Small intestine (tissue), 7 donors: ENCODE results near the gene MECR. TPM values are rescaled to one million over a fixed set of nuclear protein-coding genes. Genes with fewer than 3 reads are reported as not detected.
"Not testable (repeated sequence)": the region's sequence is repeated elsewhere in the genome, so short reads cannot be mapped to it uniquely, and the experiment has no call there.

Source experiments
- DNase-seq, 2 donors: peaks; one replicate each; pipeline versions ENCODE4 v3.0.0 to v3.0.0-alpha.2; 2013
- FAIRE-seq: peaks from 2 replicates; lab custom pipeline; 2012; peaks lifted over from hg19 to GRCh38; lab: Jason Lieb, UNC
- H3K27ac ChIP-seq, 3 donors: one replicate each; pipeline ENCODE4 v1.5.1; 2013; ENCODE audit warnings: low read length in 2 of 3, mild to moderate bottlenecking in 2 of 3, control low read depth in 1 of 3, inconsistent platforms in 1 of 3, low read depth in 1 of 3, moderate library complexity in 1 of 3
- H3K27me3 ChIP-seq, 3 donors: one replicate each; pipeline ENCODE4 v1.6.1; 2013; ENCODE audit warnings: low read length in 3 of 3, inconsistent platforms in 1 of 3; ENCODE audit not compliant: control insufficient read depth in 3 of 3, insufficient read depth in 3 of 3
- H3K36me3 ChIP-seq, 3 donors: one replicate each; pipeline ENCODE4 v1.6.1; 2013; ENCODE audit warnings: low read length in 3 of 3, inconsistent platforms in 1 of 3, low read depth in 1 of 3, mild to moderate bottlenecking in 1 of 3, moderate library complexity in 1 of 3; ENCODE audit not compliant: control insufficient read depth in 3 of 3, insufficient read depth in 2 of 3
- H3K4me1 ChIP-seq, 3 donors: one replicate each; pipeline ENCODE4 v1.6.1; 2013; ENCODE audit warnings: low read length in 2 of 3, inconsistent platforms in 1 of 3, low read depth in 1 of 3, mild to moderate bottlenecking in 1 of 3, moderate library complexity in 1 of 3; ENCODE audit not compliant: control insufficient read depth in 3 of 3, insufficient read depth in 2 of 3
- H3K4me3 ChIP-seq, 3 donors: one replicate each; pipeline ENCODE4 v1.5.1; 2013; ENCODE audit warnings: low read length in 3 of 3, control low read depth in 1 of 3, inconsistent platforms in 1 of 3, low read depth in 1 of 3, mild to moderate bottlenecking in 1 of 3, moderate library complexity in 1 of 3
- H3K9me3 ChIP-seq, 2 donors: one replicate each; pipeline ENCODE4 v1.6.1; 2013; ENCODE audit warnings: low read depth in 1 of 2, low read length in 1 of 2; ENCODE audit not compliant: control insufficient read depth in 2 of 2, insufficient read depth in 1 of 2
- WGBS, 3 donors: extraction: QIAGEN DNeasy Blood & Tissue Kit; methylation state at CpG; one replicate each; pipeline ENCODE4 v1.1.7; 2013; 5-methylcytosine and 5-hydroxymethylcytosine counted together
- polyA plus RNA-seq, 4 donors: library from polyadenylated mRNA; stranded (reverse) in 3 of 4; unstranded in 1 of 4; fragments of 200-250 nt in 3 of 4; fragments of 120-200 nt in 1 of 4; gene quantifications; one replicate each; pipeline versions ENCODE4 v1.2.1 to v1.2.3, GENCODE V29; 2013
- donor health status: healthy with polysubstance abuse.
- donor health status: control.
- donor health status: control.
- donor health status: Bipolar disorder and iron deficiency.
- donor health status: healthy.

Gene MECR
- polyA plus RNA-seq, 4 donors = 9.7 to 21.3 (median 19.6) TPM

DNA sequence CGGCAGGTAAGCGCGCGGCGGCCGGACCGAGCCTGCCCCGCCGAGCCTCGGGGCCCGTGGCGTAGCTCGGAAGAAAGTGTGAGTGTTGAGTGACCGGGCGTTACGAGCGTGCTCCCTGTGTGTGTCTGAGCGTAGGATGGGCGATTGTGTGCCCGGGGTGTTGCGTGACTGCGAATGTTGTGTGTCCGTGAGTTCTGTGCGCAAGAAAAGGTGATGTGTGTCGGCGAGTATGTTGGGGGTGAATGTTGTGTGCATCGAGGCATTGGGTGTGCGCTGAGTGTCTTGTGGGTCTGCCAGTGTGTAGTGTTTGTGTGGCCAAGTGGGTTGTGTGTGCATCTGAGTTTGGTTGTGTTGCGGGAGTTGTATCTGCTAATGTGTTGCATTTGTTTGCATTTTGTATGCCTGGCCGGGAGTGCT lies 6.0 kb upstream of the MECR start:
- no peaks in the 10 kb centered on the region for H3K9me3 ChIP-seq
- H3K27ac ChIP-seq = peak overlapping the region in 1 of 3 donors; percentile 17
- 0 to 3% (median 2%) methylated on average over 30 of the region's 30 CpGs for WGBS, 3 donors
- FAIRE-seq (no peak), DNase-seq (no peak)
- H3K4me3 ChIP-seq = peak overlapping the region; percentile 20 to 48 (median 38)
- H3K4me1 ChIP-seq = peaks cover 0 to 18% (median 0%) of the 10 kb centered on the region in 3 donors
- no peaks in the 10 kb centered on the region for H3K36me3 ChIP-seq
- H3K27me3 ChIP-seq = peaks cover 8 to 47% (median 15%) of the 10 kb centered on the region in 3 donors

DNA sequence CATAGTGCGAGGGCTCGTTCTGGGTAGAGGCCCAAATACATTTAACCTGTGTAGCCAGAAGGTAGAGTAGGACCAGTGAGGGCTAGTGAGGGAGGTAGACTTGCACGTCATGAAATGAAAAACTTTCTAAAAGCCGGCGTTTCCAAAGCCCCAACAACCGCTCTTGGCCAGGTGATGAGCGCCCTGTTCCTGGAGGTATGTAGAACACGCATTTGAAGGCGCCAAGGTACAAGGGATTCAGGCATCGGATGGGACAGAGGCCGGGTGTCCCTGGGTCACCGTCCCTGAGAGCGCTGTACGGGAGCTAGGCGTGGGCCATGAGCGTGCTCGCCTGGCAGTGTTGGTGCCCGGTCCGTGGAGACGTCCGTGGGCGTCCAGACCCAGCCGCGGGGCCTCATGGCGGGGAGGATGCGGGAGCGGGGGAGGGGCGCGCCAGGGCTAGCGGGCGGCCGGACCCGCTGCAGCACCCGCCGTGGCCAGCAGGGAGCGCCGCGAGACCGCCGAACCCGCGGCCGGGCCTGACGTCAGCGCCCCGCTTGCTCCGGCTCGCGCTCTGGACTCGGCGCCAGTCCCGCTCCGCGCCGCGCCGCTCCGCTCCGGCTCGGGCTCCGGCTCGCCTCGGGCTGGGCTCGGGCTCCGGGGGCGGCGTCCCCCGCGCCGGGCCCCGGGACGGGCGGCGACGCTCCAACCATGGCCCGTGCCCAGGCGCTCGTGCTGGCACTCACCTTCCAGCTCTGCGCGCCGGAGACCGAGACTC lies 5.4 kb upstream of the MECR start, which contains the start of gene PTPRU:
Gene PTPRU, plus strand, starts transcription at position 568 of the 757 bp plus-strand sequence. Its CDS starts 123 bp downstream, at position 691.
- H3K4me3 ChIP-seq = peak within 1 kb of the TSS; percentile 20 to 48 (median 38)
- FAIRE-seq = no peak
- peak within 1 kb of the TSS in 1 of 3 donors; percentile 17 for H3K27ac ChIP-seq
- no peaks in the 10 kb centered on the region for H3K9me3 ChIP-seq
- WGBS, 3 donors = 5 to 7% (median 6%) methylated on average over 45 to 82 of the region's 82 CpGs
- DNase-seq = peak; percentile 60 to 91
- peaks cover 8 to 47% (median 15%) of the 10 kb centered on the region in 3 donors for H3K27me3 ChIP-seq
- peaks cover 0 to 18% (median 0%) of the 10 kb centered on the region in 3 donors for H3K4me1 ChIP-seq
- no peaks in the 10 kb centered on the region for H3K36me3 ChIP-seq

DNA sequence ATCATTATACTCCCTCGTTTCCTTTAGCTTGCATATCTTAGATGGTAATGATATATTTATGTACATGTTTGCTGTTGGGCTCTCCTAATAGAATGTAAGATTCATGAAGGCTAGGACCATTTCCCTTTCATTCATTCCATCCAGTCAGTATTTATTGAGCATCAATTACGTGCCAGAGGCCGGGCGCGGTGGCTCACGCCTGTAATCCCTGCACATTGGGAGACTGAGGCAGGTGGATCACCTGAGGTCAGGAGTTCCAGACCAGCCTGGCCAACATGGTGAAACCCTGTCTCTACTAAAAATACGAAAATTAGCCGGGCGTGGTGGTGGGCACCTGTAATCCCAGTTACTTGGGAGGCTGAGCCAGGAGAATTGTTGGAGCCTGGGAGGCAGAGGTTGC lies 4.1 kb upstream of the MECR start:
- Histone ChIP-seq H3K27me3 (peaks cover 8 to 45% (median 15%) of the 10 kb centered on the region in 3 donors), H3K4me1 (peaks cover 0 to 22% (median 0%) of the 10 kb centered on the region in 3 donors)
- not testable (repeated sequence) for H3K36me3 ChIP-seq, H3K9me3 ChIP-seq, H3K4me3 ChIP-seq, H3K27ac ChIP-seq, DNase-seq, FAIRE-seq
- 78 to 89% (median 82%) methylated on average over 9 of the region's 9 CpGs for WGBS, 3 donors

DNA sequence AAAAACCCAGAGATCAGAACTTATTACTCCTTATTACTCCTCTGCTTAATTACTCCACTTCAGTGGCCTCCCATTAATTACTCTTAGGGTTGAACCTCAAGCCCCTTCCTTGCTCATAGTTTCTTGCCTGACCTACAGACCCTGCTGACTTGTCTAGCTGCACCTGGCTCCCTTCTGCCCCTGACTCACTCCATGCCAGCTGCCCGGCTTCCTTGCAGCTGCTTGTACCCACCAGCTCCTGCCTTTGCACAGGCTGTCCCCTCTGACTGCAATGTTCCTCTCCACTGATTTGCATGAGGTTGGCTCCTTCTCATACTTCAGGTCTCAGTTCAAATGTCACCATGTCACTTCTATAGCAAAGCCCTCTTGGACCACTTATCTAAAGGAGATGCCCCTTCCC lies 3.7 kb upstream of the MECR start:
- 44 to 72% (median 68%) methylated on average over 1 of the region's 1 CpG for WGBS, 3 donors

DNA sequence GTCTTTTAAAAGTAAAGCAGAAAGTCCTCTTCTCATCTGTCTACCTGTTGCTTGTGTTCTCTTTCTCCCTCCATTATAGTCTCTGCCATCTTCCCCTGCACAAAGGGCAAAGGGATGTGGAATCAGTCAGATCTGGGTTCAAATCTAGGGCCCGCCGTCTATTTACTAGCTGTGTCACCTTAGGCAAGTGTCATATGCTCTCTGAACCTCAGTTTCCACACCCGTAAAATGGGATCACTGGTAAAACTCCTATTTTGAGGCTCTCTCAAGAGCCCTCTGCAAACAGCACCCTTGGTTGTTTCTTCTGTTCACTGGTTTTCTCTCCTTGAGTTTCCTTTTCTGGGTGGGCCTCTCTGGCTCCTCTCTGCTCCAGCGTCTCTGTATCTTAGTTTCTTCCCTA lies 3.0 kb upstream of the MECR start:
- peaks cover 0 to 19% (median 0%) of the 10 kb centered on the region in 3 donors for H3K4me1 ChIP-seq
- H3K4me3 ChIP-seq = no peak overlapping the region
- DNase-seq (no peak), FAIRE-seq (no peak)
- H3K27ac ChIP-seq = no peak overlapping the region
- WGBS, 3 donors = 88 to 91% (median 89%) methylated on average over 4 of the region's 4 CpGs
- H3K9me3 ChIP-seq = no peaks in the 10 kb centered on the region
- H3K27me3 ChIP-seq = peaks cover 8 to 33% (median 13%) of the 10 kb centered on the region in 3 donors
- H3K36me3 ChIP-seq = no peaks in the 10 kb centered on the region

More for the DNA sequence above, 3.7 kb upstream of the MECR start:
- no peak overlapping the region for H3K27ac ChIP-seq
- H3K36me3 ChIP-seq = no peaks in the 10 kb centered on the region
- FAIRE-seq = no peak
- no peak for DNase-seq
- H3K9me3 ChIP-seq = no peaks in the 10 kb centered on the region
- peaks cover 8 to 41% (median 15%) of the 10 kb centered on the region in 3 donors for H3K27me3 ChIP-seq
- H3K4me1 ChIP-seq = peaks cover 0 to 26% (median 0%) of the 10 kb centered on the region in 3 donors
- no peak overlapping the region for H3K4me3 ChIP-seq

DNA sequence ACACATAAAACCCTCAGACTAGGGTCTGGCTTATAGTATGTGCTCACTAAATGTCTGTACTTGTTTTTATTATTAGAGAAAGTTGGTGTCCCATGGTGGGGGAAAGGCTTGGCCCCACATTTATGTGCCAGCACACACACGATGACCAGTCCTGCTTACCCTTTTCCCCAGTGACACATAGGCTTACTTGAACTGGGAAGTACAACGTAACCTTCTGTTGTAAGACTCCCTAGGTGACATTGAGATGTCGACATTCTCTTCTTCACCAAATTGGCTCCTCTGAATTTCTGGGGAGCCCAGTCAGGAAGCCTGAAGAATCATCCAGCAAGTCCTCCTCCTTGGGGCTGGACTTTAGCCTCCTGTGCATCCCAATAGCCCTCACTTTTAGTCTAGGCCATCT lies 1.7 kb upstream of the MECR start:
- DNase-seq = no peak
- WGBS, 3 donors = 77 to 78% (median 77%) methylated on average over 3 of the region's 3 CpGs
- no peaks in the 10 kb centered on the region for H3K36me3 ChIP-seq
- no peak overlapping the region for H3K4me3 ChIP-seq
- no peak overlapping the region for H3K27ac ChIP-seq
- no peaks in the 10 kb centered on the region for H3K9me3 ChIP-seq
- H3K4me1 ChIP-seq = peaks cover 0 to 16% (median 0%) of the 10 kb centered on the region in 3 donors
- no peak for FAIRE-seq
- H3K27me3 ChIP-seq = peaks cover 4 to 24% (median 8%) of the 10 kb centered on the region in 3 donors

DNA sequence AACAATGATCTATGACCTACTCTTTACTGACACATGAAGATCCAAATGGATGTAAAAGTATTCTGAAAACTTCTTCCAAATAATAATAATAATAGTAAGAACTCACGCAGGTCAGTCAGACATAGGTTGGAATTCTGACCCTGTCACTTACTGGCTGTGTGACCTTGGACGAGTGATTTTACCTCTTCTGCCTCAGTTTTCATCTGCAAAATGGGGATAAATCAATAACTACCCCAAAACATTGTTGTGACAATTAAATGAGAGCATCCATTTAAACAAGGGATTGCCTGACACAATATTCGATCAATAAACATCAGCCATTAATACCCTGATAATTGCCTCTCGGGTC lies 556 bp downstream of the MECR start:
- H3K27me3 ChIP-seq = peaks cover 0 to 16% (median 0%) of the 10 kb centered on the region in 3 donors
- DNase-seq (no peak), FAIRE-seq (no peak)
- no peaks in the 10 kb centered on the region for H3K9me3 ChIP-seq
- H3K4me3 ChIP-seq = peak overlapping the region; percentile 58 to 99 (median 82)
- H3K4me1 ChIP-seq = peaks cover 0 to 9% (median 0%) of the 10 kb centered on the region in 3 donors
- no peaks in the 10 kb centered on the region for H3K36me3 ChIP-seq
- peak overlapping the region in 2 of 3 donors; percentile 61 to 68 for H3K27ac ChIP-seq
- 3 to 12% (median 8%) methylated on average over 4 of the region's 4 CpGs for WGBS, 3 donors

DNA sequence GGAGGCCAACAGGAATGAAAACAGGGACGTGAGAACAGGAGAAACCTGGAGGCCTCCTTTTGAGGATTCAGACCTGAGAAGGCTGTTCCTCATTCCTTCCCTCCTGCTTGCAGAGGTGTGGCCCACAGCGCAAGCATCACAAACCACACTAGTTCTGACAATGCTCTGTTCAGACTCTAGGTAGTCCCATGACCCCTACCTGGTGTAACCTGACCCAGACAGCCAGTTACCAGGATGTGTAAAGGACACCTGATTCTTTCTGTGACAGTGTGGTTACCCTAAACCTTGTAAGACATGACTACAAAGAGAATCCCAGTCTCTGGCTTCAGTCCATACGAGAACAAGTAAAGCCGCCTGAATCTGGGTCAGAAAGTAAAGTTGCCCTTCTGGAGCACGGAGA lies 3.2 kb downstream of the MECR start:
- H3K4me3 ChIP-seq = no peak overlapping the region
- peaks cover 0 to 13% (median 0%) of the 10 kb centered on the region in 3 donors for H3K4me1 ChIP-seq
- DNase-seq (no peak), FAIRE-seq (no peak)
- H3K27ac ChIP-seq = no peak overlapping the region
- H3K36me3 ChIP-seq = peaks cover 0 to 16% (median 0%) of the 10 kb centered on the region in 3 donors
- peaks cover 0 to 2% (median 0%) of the 10 kb centered on the region in 3 donors for H3K27me3 ChIP-seq
- H3K9me3 ChIP-seq = no peaks in the 10 kb centered on the region
- 89 to 93% (median 92%) methylated on average over 5 of the region's 5 CpGs for WGBS, 3 donors
